Measurements from ENCODE around the gene SKI.

The SKI gene

DNA sequence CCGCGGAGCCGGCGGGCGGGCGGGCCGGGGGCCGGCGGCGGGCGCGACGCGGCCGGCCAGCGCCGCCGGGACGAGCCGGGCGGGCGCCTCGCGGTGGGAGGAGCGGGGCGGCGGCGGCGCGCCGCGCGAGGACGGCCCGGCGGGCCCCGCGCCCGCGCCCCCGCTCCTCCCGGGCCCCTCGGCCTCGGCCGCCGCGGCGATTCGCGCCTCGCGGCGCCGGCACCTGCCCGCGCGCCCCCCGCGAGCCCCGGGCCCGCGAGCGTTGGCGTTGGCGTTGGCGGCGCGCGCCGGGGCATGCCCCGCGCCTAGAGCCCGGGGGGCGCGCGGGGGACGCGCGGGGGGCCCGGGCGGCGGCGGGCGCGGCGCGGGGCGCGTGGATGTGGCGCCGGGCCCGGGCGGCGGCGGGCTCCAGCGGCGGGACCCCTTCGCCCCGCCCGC is at the start of gene SKI:
TSS of gene SKI (plus strand) at position 163 of the 438 bp plus-strand sequence. CDS start 448 bp downstream, outside the sequence.
- TF ChIP-seq MYC (IDR thresholded peaks at IDR 0.05; ENCODE audit: low read depth, low read length) = no peak
- TF ChIP-seq, protein P1, sequence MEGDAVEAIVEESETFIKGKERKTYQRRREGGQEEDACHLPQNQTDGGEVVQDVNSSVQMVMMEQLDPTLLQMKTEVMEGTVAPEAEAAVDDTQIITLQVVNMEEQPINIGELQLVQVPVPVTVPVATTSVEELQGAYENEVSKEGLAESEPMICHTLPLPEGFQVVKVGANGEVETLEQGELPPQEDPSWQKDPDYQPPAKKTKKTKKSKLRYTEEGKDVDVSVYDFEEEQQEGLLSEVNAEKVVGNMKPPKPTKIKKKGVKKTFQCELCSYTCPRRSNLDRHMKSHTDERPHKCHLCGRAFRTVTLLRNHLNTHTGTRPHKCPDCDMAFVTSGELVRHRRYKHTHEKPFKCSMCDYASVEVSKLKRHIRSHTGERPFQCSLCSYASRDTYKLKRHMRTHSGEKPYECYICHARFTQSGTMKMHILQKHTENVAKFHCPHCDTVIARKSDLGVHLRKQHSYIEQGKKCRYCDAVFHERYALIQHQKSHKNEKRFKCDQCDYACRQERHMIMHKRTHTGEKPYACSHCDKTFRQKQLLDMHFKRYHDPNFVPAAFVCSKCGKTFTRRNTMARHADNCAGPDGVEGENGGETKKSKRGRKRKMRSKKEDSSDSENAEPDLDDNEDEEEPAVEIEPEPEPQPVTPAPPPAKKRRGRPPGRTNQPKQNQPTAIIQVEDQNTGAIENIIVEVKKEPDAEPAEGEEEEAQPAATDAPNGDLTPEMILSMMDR (IDR thresholded peaks at IDR 0.05; ENCODE audit: low read depth, low read length) = no peak
- TF ChIP-seq POLR2A (IDR thresholded peaks at IDR 0.05; ENCODE audit: extremely low read depth, insufficient read length) = no peak
- TF ChIP-seq, protein P2, sequence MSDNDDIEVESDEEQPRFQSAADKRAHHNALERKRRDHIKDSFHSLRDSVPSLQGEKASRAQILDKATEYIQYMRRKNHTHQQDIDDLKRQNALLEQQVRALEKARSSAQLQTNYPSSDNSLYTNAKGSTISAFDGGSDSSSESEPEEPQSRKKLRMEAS (IDR thresholded peaks at IDR 0.05; ENCODE audit: low read depth, low read length) = no peak
- no peak for DNase-seq (ENCODE audit: low read depth)
- peak within 1 kb of the TSS; percentile 64 for H3K4me3 ChIP-seq (ENCODE audit: low read depth, low read length)

DNA sequence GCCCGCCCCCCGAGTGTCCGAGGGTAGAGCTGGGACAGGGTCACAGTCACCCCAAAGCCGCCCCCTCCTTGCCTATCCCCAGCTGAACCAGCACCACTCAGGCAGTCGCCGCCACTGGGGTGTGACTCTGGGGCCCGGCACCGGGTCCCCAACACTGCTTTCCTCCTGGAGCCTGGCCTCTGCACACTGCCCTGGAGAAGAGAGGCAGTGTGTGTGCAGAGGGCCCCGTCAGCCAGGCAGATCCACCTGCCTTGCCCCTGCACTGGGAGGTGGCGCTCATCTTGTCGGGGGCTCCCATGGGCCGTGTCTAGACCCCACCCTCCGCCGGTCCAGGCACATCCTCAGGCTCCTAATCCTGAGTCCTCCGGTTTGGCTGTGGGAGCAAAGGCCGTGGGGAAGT is 49.2 kb upstream of the SKI start:
- H3K4me3 ChIP-seq (ENCODE audit: low read depth, low read length) = no peak overlapping the region
- no peak for DNase-seq (ENCODE audit: low read depth)
- TF ChIP-seq, protein P2 (IDR thresholded peaks at IDR 0.05; ENCODE audit: low read depth, low read length) = no peak
- TF ChIP-seq MYC (IDR thresholded peaks at IDR 0.05; ENCODE audit: low read depth, low read length) (no peak), POLR2A (IDR thresholded peaks at IDR 0.05; ENCODE audit: extremely low read depth, insufficient read length) (no peak)
- TF ChIP-seq, protein P1 (IDR thresholded peaks at IDR 0.05; ENCODE audit: low read depth, low read length) = no peak

DNA sequence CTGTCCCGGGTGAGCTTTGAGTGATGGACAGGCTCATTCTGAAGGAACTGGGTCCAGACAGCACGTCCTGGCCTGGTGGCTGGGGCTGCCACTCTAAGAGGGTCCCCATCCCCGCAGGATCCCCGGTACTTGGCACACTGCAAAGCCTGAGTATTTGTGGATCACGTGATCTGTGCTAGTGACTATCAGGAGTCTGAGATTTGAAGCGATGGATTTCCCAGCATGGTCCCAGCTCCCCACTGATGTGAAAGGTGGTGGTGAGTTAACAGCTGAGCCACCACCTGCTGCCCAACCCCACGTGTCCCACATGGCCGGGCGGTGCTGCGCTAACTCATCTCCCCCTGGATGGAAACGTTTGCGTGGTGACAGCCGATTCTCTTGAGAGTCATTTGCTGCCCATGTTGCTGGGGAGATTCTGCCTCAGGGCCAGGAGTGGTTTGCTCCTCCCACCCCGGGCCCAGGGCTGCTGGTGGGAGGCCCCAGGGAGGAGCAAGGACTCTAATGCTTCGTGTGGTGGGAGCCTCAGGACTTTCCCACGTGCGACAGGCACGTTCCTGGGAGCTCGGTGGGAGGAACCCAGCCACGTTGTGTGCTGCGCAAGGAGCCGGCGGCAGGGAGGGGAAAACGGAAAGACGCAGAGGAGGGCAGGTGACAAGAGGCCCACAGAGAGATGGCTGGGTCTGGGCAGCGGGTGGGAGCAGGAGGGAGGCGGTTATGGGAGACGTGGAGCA is 48.7 kb upstream of the SKI start:
- TF ChIP-seq MYC (IDR thresholded peaks at IDR 0.05; ENCODE audit: low read depth, low read length) (no peak), POLR2A (IDR thresholded peaks at IDR 0.05; ENCODE audit: extremely low read depth, insufficient read length) (no peak)
- TF ChIP-seq, protein P2 (IDR thresholded peaks at IDR 0.05; ENCODE audit: low read depth, low read length) = no peak
- TF ChIP-seq, protein P1 (IDR thresholded peaks at IDR 0.05; ENCODE audit: low read depth, low read length) = no peak
- DNase-seq (ENCODE audit: low read depth) = no peak
- no peak overlapping the region for H3K4me3 ChIP-seq (ENCODE audit: low read depth, low read length)

DNA sequence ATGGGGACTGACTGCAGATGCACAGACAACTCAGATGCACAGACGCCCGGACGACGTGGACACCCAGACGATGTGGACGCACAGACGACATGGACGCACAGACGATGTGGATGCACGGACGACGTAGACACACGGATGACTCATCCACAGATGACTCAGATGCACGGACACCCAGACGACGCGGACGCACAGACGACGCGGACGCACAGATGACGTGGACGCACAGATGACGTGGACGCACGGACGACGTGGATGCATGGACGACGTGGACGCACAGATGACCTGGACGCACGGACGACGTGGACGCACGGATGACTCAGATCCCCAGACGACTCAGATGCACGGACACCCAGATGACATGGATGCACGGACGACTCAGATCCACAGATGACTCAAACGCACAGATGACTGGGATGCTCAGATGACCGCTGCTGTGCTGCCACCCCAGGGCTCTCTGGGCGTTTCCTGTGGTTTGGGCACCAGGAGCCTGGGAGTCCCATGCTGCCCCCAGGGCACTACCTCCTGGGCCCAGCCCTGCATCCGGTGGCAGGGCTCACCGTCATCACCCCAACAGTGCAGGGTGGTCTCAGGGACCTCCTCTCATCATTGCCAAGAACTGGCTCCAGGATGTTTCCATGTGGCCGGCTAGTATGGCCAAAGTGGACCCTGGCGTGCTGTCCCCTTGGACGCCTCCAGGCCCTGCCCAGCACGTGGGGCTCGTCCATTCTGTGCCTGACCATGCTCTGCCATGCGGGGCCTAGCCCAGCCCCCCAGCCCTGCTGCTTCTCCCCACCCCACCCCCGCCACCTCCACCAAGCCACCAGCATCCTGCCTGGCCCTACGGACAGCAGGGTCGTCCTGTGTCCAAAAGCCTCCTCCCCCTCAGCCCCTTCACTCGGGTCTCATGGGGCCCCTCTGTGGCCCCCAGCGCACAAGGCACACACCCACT is 47.5 kb upstream of the SKI start:
- no peak overlapping the region for H3K4me3 ChIP-seq (ENCODE audit: low read depth, low read length)
- DNase-seq (ENCODE audit: low read depth) = no peak
- no peak for TF ChIP-seq POLR2A (IDR thresholded peaks at IDR 0.05; ENCODE audit: extremely low read depth, insufficient read length)
- TF ChIP-seq, protein P2 (IDR thresholded peaks at IDR 0.05; ENCODE audit: low read depth, low read length) = no peak

DNA sequence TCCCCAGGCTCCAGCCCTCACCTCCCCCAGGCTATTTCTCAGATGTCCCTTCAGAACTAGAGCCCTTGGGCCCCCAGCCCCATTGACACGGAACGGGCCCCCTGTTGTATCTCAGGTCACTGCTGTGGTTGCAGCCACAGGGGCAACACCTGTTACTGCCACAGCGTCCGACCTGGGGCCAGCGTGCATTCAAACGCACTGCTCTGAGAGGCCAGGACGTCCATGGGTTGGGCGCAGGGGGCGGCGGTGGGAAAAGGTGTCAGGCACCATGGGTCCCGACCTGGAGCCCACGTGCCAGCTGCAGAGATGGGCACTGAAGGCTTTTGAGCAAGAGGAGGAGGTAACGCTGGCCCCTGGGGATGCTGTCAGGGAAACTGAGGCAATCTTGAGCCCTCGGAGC is 46.8 kb upstream of the SKI start:
- no peak overlapping the region for H3K4me3 ChIP-seq (ENCODE audit: low read depth, low read length)
- DNase-seq (ENCODE audit: low read depth) = no peak
- TF ChIP-seq MYC (IDR thresholded peaks at IDR 0.05; ENCODE audit: low read depth, low read length) (no peak), POLR2A (IDR thresholded peaks at IDR 0.05; ENCODE audit: extremely low read depth, insufficient read length) (no peak)
- TF ChIP-seq, protein P2 (IDR thresholded peaks at IDR 0.05; ENCODE audit: low read depth, low read length) = no peak
- TF ChIP-seq, protein P1 (IDR thresholded peaks at IDR 0.05; ENCODE audit: low read depth, low read length) = no peak
